Spleen (tissue), 7 donors: ENCODE measurements around the gene BMPR1A.
A peak's percentile ranks its signal among the peaks of the same experiment; 100 is the strongest.

Experiments used
- CTCF ChIP-seq, 11 experiments: fragments of 200-600 bp in 7 of 11; fragments of 450-650 bp in 4 of 11; sonication (generic) in 4 of 11; IDR thresholded peaks in 8 of 11; conservative IDR thresholded peaks in 3 of 11; 1 replicate in 7 of 11; 2 replicates in 4 of 11; pipeline versions ENCODE4 v1.4.0 to v1.8.0; 2016 to 2021; ENCODE audit warnings: antibody characterized with exemption in 11 of 11, inconsistent platforms in 4 of 11, mild to moderate bottlenecking in 1 of 11
- POLR2A ChIP-seq, 3 donors: fragments of 450-650 bp; IDR thresholded peaks; one replicate each; pipeline ENCODE4 v1.5.1; 2017; ENCODE audit warnings: antibody characterized with exemption in 3 of 3, mild to moderate bottlenecking in 1 of 3
- POLR2AphosphoS5 ChIP-seq, 3 donors: sonication (generic); formaldehyde crosslinking; IDR thresholded peaks; one replicate each; pipeline ENCODE4 v1.5.1; 2017; ENCODE audit warnings: antibody characterized with exemption in 3 of 3
- donor health status: DM: no; HTN: no; CAD: no; lungs with moderate emphysema.
- donor health status: DM: no; HTN: no; CAD: no.
- donor health status: DM: no; HTN: no; CAD: no.

GRCh38 chr10:86958116-86958900, 201.9 kb downstream of the BMPR1A start, which contains the start of gene SNCG:
- TF ChIP-seq CTCF (IDR thresholded peaks at IDR 0.05 in 8 of 11, conservative IDR thresholded peaks at IDR 0.05 in 3 of 11): no peak
- TF ChIP-seq POLR2AphosphoS5 (IDR thresholded peaks at IDR 0.05): peak; percentile 17 to 53 (median 41)
- TF ChIP-seq POLR2A (IDR thresholded peaks at IDR 0.05): no peak
